ENCODE results near the gene PJA1. TPM values are rescaled to one million over a fixed set of nuclear protein-coding genes. Genes with fewer than 3 reads are reported as not detected.

Gene PJA1, protein sequence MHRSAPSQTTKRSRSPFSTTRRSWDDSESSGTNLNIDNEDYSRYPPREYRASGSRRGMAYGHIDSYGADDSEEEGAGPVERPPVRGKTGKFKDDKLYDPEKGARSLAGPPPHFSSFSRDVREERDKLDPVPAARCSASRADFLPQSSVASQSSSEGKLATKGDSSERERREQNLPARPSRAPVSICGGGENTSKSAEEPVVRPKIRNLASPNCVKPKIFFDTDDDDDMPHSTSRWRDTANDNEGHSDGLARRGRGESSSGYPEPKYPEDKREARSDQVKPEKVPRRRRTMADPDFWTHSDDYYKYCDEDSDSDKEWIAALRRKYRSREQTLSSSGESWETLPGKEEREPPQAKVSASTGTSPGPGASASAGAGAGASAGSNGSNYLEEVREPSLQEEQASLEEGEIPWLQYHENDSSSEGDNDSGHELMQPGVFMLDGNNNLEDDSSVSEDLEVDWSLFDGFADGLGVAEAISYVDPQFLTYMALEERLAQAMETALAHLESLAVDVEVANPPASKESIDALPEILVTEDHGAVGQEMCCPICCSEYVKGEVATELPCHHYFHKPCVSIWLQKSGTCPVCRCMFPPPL
- total RNA-seq, result 41.6 and 80.0 TPM in 2 replicates

DNA sequence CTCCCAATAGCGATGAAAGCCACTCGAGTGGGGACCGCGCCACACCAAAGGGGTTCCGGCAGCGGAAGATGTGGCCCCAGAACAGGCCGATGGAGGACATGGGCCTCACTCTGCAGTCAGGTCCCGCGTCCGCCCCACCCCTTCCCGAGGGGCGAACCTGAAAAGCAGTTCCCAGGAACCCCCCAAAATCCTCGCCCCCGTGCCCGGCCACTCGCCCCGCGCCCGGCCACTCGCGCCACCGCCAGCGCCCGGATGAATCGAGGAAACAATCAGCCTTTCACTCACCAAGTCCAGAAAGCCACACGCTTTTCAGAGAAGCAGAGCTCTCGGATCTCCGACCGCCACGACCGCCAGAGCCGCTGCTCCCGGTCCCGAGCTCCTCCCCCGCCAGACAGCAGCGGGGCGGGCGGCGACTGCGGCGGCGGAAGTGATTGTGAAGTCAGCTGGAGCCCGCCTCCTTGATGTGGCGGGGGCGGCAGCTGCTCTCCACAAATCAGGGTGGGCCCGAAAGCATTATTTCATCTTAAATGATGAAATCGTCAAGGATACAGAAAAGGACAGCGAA, at the start of gene PJA1:
PJA1 (minus strand) TSS at position 367 of the 565 bp plus-strand sequence. CDS start 2,380 bp downstream, outside the sequence.

Data from tracheal epithelial cell (primary cell).